ENCODE results near the gene CTSV. TPM values are rescaled to one million over a fixed set of nuclear protein-coding genes. Genes with fewer than 3 reads are reported as not detected.
"Not testable (repeated sequence)": the region's sequence is repeated elsewhere in the genome, so short reads cannot be mapped to it uniquely, and the experiment has no call there.

The CTSV gene
- polyA plus RNA-seq (2011; rRNA removed): 0.32 and 0.47 TPM in 2 replicates
- polyA minus RNA-seq (2011; rRNA and poly(A)+ RNA removed): not detected in 2 replicates

DNA sequence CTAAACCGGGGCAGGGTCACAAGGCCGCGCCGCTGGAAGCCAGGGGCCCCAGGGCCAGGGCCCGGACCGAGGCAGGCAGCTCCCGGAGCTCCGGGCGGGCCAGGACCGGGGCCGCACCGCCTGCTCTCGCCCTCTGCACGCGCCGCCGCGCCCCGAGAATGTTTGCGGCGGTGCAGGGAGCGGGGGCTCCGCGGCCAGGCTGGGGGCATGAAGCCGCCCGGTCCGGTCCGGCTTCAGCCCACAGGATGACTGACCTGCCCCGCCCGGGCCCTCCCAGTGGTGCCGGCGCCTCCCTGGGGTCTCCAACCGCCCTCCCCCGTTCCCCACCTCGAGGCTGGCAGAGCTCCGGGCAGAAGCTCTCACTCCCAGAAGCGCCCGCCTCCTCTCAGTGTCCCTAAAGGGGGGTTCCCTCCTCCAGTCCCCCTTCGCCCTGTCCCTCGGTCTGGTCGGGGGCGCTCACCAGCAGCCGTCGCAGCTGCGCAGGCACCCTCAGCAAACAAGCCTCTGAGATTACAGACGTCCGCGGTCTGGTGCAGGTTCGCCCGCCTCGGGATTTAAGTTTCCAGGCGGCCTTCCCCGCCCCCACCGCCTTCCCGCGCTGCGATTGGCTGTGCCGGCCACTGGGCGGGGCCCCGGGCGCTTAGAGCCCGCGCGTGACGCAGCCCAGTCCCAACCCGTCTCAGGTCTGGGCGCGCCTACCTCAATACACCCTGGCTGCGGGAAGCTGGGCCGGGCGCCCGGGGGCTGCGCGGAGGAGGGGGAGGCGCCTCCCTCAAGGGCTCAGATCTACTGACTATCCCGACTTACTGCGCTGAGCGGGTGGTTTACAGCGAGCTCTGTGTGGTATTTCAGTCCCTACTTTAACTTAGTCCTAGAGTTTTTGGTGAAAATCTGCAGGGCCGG is at the start of gene CTSV:
CTSV (minus strand) TSS at position 532 of the 903 bp plus-strand sequence. CDS start 1,099 bp downstream, outside the sequence.
- H3K36me3 ChIP-seq (ENCODE audit: control insufficient read depth, insufficient read depth, low read length): no peaks in the 10 kb centered on the region
- H3K27me3 ChIP-seq (ENCODE audit: control insufficient read depth, insufficient read depth, low read length): no peaks in the 10 kb centered on the region; the same call in 1 of the 2 replicates
- TF ChIP-seq, protein P1, sequence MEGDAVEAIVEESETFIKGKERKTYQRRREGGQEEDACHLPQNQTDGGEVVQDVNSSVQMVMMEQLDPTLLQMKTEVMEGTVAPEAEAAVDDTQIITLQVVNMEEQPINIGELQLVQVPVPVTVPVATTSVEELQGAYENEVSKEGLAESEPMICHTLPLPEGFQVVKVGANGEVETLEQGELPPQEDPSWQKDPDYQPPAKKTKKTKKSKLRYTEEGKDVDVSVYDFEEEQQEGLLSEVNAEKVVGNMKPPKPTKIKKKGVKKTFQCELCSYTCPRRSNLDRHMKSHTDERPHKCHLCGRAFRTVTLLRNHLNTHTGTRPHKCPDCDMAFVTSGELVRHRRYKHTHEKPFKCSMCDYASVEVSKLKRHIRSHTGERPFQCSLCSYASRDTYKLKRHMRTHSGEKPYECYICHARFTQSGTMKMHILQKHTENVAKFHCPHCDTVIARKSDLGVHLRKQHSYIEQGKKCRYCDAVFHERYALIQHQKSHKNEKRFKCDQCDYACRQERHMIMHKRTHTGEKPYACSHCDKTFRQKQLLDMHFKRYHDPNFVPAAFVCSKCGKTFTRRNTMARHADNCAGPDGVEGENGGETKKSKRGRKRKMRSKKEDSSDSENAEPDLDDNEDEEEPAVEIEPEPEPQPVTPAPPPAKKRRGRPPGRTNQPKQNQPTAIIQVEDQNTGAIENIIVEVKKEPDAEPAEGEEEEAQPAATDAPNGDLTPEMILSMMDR (IDR thresholded peaks at IDR 0.05; ENCODE audit: insufficient read depth, low read depth, low read length): no peak
- ChIA-PET POLR2A (no interaction called here), CTCF (interaction anchor here (2.3 kb wide), 1 partner anchor 182 kb away, joined by 7 read pairs; no protein-coding TSS in a partner anchor)
- H3K4me3 ChIP-seq (ENCODE audit: low read depth, low read length): peak within 1 kb of the TSS; percentile 43
- DNase-seq (ENCODE audit: low read depth): no peak

DNA sequence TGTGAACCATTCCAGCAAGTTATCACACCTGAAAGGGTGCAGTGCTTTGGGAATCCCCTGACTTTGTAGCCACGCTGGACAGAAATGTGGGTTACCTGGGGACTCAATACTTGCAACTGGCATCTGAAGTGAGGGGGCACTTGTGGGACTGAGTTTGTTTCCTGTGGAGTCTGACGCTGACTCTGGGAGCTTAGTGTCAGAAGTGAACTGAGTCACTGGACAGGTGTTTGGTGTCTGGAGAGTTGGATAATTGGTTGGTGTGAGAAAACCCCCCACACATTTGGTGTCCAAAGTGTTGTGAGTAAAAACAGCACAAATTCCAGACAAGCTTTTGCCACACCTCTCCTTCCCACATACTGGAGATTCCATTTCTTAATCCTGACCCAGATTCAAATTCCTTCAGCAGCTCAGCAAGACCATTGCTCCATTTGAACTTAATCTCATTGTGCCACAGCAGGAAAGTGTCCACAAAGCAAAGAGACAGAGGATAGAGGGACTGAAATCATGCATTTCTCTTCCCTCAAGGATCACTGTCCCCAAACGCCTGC is 48.8 kb upstream of the CTSV start:
- CTCF ChIA-PET; POLR2A ChIA-PET; H3K36me3 ChIP-seq (ENCODE audit: control insufficient read depth, insufficient read depth, low read length); H3K27me3 ChIP-seq (ENCODE audit: control insufficient read depth, insufficient read depth, low read length); DNase-seq (ENCODE audit: low read depth); H3K4me3 ChIP-seq (ENCODE audit: low read depth, low read length): not testable (repeated sequence)

DNA sequence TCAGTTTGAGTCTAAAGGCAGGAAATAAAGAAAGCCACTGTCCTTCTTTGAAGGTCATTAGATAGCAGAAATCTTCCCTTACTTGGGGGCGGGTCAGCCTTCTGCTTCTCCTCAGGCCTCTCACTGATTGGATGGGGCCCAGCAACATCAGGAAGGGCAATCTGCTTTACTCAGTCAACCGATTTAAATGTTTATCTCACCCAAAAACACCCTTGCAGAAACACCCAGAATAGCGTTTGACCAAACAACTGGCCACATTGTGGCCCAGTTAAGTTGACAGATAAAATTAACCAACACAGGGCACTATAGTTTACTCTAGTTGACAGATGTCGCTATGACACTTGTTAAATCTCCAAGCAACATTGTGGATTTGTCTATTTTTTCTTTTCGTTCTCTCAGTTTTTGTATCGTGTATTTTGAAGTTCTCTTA is 45.6 kb upstream of the CTSV start:
- H3K4me3 ChIP-seq (ENCODE audit: low read depth, low read length); CTCF ChIA-PET; H3K36me3 ChIP-seq (ENCODE audit: control insufficient read depth, insufficient read depth, low read length); POLR2A ChIA-PET; H3K27me3 ChIP-seq (ENCODE audit: control insufficient read depth, insufficient read depth, low read length); DNase-seq (ENCODE audit: low read depth): not testable (repeated sequence)

DNA sequence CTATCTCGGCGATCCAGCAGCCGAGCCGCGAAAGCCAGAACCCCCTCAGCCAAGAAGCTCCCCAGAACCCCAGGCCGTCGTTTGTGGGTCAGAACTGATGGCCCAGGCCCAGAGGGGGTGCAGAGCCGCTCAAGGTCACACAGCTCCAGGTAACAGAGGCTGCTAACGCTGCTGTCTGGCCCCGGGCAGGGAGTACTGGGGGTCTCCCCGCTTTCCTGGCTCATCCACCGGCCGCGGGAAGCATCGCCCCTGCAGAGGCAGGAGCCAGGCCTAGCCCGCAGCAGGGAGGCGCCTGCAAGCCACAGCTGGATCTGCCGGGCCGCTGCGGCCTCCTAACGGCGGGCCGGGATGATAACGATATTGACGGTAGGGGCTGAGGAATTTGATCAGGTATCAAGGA is 39.4 kb upstream of the CTSV start:
- ChIA-PET POLR2A (no interaction called here), CTCF (no interaction called here)
- no peak for DNase-seq (ENCODE audit: low read depth)
- Histone ChIP-seq H3K4me3 (ENCODE audit: low read depth, low read length) (no peak overlapping the region), H3K36me3 (ENCODE audit: control insufficient read depth, insufficient read depth, low read length) (no peaks in the 10 kb centered on the region), H3K27me3 (ENCODE audit: control insufficient read depth, insufficient read depth, low read length) (0 out of 2 replicates have a peak, but pooled peaks cover 1% of the 10 kb centered on the region)
- TF ChIP-seq, protein P1 (IDR thresholded peaks at IDR 0.05; ENCODE audit: insufficient read depth, low read depth, low read length): no peak

DNA sequence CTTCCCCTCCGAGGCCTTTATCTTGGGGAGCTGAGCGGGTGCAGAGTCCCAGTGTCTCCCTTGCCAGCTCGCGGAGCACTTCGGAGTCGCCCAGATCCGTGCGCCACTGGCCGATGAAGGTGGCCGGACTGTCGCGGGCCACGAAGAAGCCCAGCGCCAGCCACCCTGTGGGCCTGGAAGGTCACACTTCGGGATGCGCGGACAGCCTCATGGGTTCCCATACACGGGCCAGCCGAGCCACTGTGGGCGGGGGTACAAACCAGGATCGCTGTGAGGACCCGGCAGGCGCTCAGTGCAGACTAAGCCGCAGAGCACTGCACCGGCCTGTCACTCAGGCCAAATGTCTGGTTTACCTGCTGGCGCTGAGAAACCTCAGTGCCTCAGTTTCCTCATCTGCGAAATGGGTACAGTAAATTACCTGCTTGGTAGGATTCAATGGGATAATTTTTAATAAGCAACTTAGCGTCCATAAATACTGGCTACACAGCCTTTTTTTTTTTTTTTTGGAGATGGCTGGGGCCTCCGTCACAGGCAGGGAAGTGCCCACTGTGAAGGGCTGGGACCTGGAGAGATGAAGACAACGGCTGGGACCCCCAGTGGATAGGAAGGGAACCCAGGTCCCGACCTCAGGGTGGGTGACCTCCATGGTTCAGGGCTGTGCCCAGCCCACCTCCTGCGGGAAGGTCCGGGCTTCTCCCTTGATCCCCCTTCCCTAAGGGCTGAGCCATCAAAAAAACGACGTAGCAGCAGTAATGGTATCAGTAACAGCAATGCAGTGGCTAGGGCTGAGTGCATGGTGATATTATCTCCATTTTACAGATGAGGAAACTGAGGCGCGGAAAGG is 38.7 kb upstream of the CTSV start:
- TF ChIP-seq, protein P1 (IDR thresholded peaks at IDR 0.05; ENCODE audit: insufficient read depth, low read depth, low read length): no peak
- Histone ChIP-seq H3K4me3 (ENCODE audit: low read depth, low read length) (no peak overlapping the region), H3K27me3 (ENCODE audit: control insufficient read depth, insufficient read depth, low read length) (0 out of 2 replicates have a peak, but pooled peaks cover 1% of the 10 kb centered on the region), H3K36me3 (ENCODE audit: control insufficient read depth, insufficient read depth, low read length) (no peaks in the 10 kb centered on the region)
- CTCF ChIA-PET: no interaction called here
- POLR2A ChIA-PET: no interaction called here
- no peak for DNase-seq (ENCODE audit: low read depth)

DNA sequence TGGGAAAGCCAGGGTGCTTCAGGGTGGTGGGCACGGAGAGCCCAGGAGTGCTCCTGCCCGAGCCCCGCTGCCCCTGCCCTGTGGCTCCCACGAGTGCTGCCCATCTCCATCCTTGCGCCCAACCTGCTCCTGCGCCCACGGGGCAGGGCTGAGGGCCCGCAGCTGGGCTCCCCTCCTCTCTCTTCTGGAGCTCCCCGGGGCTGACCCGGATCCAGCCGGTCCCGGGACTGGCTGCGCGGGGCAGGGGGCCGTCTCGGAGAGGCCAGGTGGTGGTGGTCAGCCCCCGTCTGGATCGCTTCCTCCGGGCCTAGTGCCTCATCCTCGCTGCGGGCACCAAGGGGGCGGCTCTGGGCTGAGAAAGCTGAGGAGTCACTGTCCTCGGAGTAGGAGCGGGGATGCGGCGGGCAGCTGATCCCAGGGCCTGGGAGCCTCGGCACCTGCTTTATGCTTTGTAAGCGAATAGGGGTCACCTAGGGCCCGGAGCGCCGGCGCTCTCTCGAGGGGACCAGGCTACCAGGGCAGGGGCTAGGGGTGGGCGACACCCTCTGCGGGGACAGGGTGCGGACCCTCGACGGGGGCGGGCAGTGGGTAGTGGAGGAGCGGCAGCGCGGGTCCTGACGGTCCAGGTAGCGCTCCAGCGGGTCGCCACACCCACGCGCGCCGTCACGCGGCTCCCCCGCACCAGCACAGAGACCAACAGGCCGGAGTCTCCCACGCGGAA is 37.9 kb upstream of the CTSV start:
- POLR2A ChIA-PET; DNase-seq (ENCODE audit: low read depth); H3K4me3 ChIP-seq (ENCODE audit: low read depth, low read length); CTCF ChIA-PET; H3K36me3 ChIP-seq (ENCODE audit: control insufficient read depth, insufficient read depth, low read length); H3K27me3 ChIP-seq (ENCODE audit: control insufficient read depth, insufficient read depth, low read length): not testable (repeated sequence)

Measured in BJ (cell line).